ENCODE measurements around the gene YES1.

The YES1 gene

GRCh38 chr18:693466-694187 is 118.4 kb downstream of the YES1 start:
- TF ChIP-seq CTCF (conservative IDR thresholded peaks at IDR 0.05; ENCODE audit: control insufficient read depth, insufficient read depth, low read depth, low read length) = no peak

GRCh38 chr18:692824-693223 is 119.2 kb downstream of the YES1 start:
- DNase-seq (ENCODE audit: low read depth) = no peak
- no peak overlapping the region for H3K4me3 ChIP-seq (ENCODE audit: control insufficient read depth, low read depth, low read length)
- no peak for TF ChIP-seq CTCF (conservative IDR thresholded peaks at IDR 0.05; ENCODE audit: control insufficient read depth, insufficient read depth, low read depth, low read length)

More at GRCh38 chr18:693466-694187, 118.4 kb downstream of the YES1 start:
- DNase-seq (ENCODE audit: low read depth) = no peak
- no peak overlapping the region for H3K4me3 ChIP-seq (ENCODE audit: control insufficient read depth, low read depth, low read length)

- DNase-seq (ENCODE audit: low read depth) = no peak
Measured at GRCh38 chr18:688323-688722, 123.7 kb downstream of the YES1 start.

GRCh38 chr18:686339-687111 is 125.5 kb downstream of the YES1 start:
- no peak for TF ChIP-seq CTCF (conservative IDR thresholded peaks at IDR 0.05; ENCODE audit: control insufficient read depth, insufficient read depth, low read depth, low read length)
- H3K4me3 ChIP-seq (ENCODE audit: control insufficient read depth, low read depth, low read length) = no peak overlapping the region
- no peak for DNase-seq (ENCODE audit: low read depth)

More at GRCh38 chr18:688323-688722, 123.7 kb downstream of the YES1 start:
- TF ChIP-seq CTCF (conservative IDR thresholded peaks at IDR 0.05; ENCODE audit: control insufficient read depth, insufficient read depth, low read depth, low read length) = no peak
- H3K4me3 ChIP-seq (ENCODE audit: control insufficient read depth, low read depth, low read length) = no peak overlapping the region

GRCh38 chr18:685438-685837 is 126.6 kb downstream of the YES1 start:
- no peak overlapping the region for H3K4me3 ChIP-seq (ENCODE audit: control insufficient read depth, low read depth, low read length)
- TF ChIP-seq CTCF (conservative IDR thresholded peaks at IDR 0.05; ENCODE audit: control insufficient read depth, insufficient read depth, low read depth, low read length) = no peak
- no peak for DNase-seq (ENCODE audit: low read depth)

- H3K4me3 ChIP-seq (ENCODE audit: control insufficient read depth, low read depth, low read length) = no peak overlapping the region
- TF ChIP-seq CTCF (conservative IDR thresholded peaks at IDR 0.05; ENCODE audit: control insufficient read depth, insufficient read depth, low read depth, low read length) = no peak
- no peak for DNase-seq (ENCODE audit: low read depth)
Measured at GRCh38 chr18:683531-683930, 128.5 kb downstream of the YES1 start.
